Gastroesophageal sphincter (tissue), 4 donors: Measurements from ENCODE around the gene KLHL29. TPM values are rescaled to one million over a fixed set of nuclear protein-coding genes. Genes with fewer than 3 reads are reported as not detected.

Experiments used
- ATAC-seq: fragments of 150-250 bp; one replicate; pipeline ENCODE4 v1.9.1; 2016; ENCODE audit warnings: mild to moderate bottlenecking, moderate library complexity
- H3K27ac ChIP-seq, 4 donors: fragments of 200-600 bp; sonication (generic) in 3 of 4; 1 replicate in 3 of 4; 2 replicates in 1 of 4; pipeline ENCODE4 v1.5.1; 2016 to 2019
- H3K27me3 ChIP-seq: fragments of 200-600 bp; sonication (generic); one replicate; pipeline ENCODE4 v1.5.1; 2019
- H3K36me3 ChIP-seq, 2 donors: fragments of 200-600 bp; sonication (generic); one replicate each; pipeline ENCODE4 v1.5.1; 2019; ENCODE audit warnings: control low read depth in 1 of 2
- H3K4me1 ChIP-seq, 3 donors: fragments of 200-600 bp; sonication (generic); 1 replicate in 2 of 3; 2 replicates in 1 of 3; pipeline ENCODE4 v1.5.1; 2016 to 2019; ENCODE audit warnings: control low read depth in 2 of 3
- H3K4me3 ChIP-seq, 2 donors: fragments of 200-600 bp; sonication (generic); one replicate each; pipeline ENCODE4 v1.5.1; 2019; ENCODE audit warnings: mild to moderate bottlenecking in 1 of 2, moderate library complexity in 1 of 2
- H3K9me3 ChIP-seq, 3 donors: fragments of 200-600 bp; sonication (generic); one replicate each; pipeline ENCODE4 v1.5.1; 2017 to 2019; ENCODE audit warnings: control low read depth in 2 of 3
- CTCF ChIP-seq, 4 experiments: fragments of 200-600 bp in 2 of 4; fragments of 450-650 bp in 2 of 4; sonication (generic) in 1 of 4; IDR thresholded peaks; one replicate each; pipeline ENCODE4 v1.5.1; 2017 to 2019; ENCODE audit warnings: antibody characterized with exemption in 4 of 4, mild to moderate bottlenecking in 2 of 4, moderate library complexity in 2 of 4
- EP300 ChIP-seq: sonication (generic); formaldehyde crosslinking; IDR thresholded peaks from one replicate; pipeline ENCODE4 v1.6.1; 2017; ENCODE audit warnings: antibody characterized with exemption, mild to moderate bottlenecking
- POLR2A ChIP-seq, 2 donors: fragments of 450-650 bp; IDR thresholded peaks; one replicate each; pipeline ENCODE4 v1.6.1; 2017; ENCODE audit warnings: antibody characterized with exemption in 2 of 2, mild to moderate bottlenecking in 2 of 2, moderate library complexity in 1 of 2
- POLR2AphosphoS5 ChIP-seq: sonication (generic); formaldehyde crosslinking; IDR thresholded peaks from one replicate; pipeline ENCODE4 v1.6.1; 2017; ENCODE audit warnings: antibody characterized with exemption
- WGBS, 2 donors: methylation state at CpG; one replicate each; pipeline ENCODE4 v1.1.5; 2018; ENCODE audit warnings: low coverage in 1 of 2; 5-methylcytosine and 5-hydroxymethylcytosine counted together
- total RNA-seq, 4 donors: library from RNA; depleted of rRNA; stranded (reverse); fragments of >200 nt; gene quantifications; one replicate each; pipeline ENCODE4 v1.1.0, GENCODE V29; 2016

The KLHL29 gene
- total RNA-seq, 4 donors from 2014 or later = 15.2 to 31.5 (median 24.2) TPM

GRCh38 chr2:23682481-23682880 lies 297.5 kb downstream of the KLHL29 start:
- Histone ChIP-seq H3K27me3 (no peaks in the 10 kb centered on the region), H3K4me1 (peaks cover 0 to 24% (median 0%) of the 10 kb centered on the region in 3 donors), H3K27ac (no peak overlapping the region), H3K4me3 (no peak overlapping the region), H3K9me3 (no peaks in the 10 kb centered on the region), H3K36me3 (peaks cover 0 to 23% of the 10 kb centered on the region in 2 donors)
- no peak for TF ChIP-seq CTCF (IDR thresholded peaks at IDR 0.05)
- no peak for TF ChIP-seq EP300
- TF ChIP-seq POLR2A (IDR thresholded peaks at IDR 0.05) = no peak
- no peak for TF ChIP-seq POLR2AphosphoS5
- no peak for ATAC-seq
- WGBS, 2 donors = 92% methylated on average over 7 of the region's 11 CpGs; no CpG with 5 or more reads in 1 of the 2 donors

- no peak for ATAC-seq
- no CpG with 5 or more reads among the region's 7 CpGs for WGBS, 2 donors
- peaks cover 0 to 24% (median 0%) of the 10 kb centered on the region in 3 donors for H3K4me1 ChIP-seq
- no peak overlapping the region for H3K4me3 ChIP-seq
- no peaks in the 10 kb centered on the region for H3K9me3 ChIP-seq
- no peak overlapping the region for H3K27ac ChIP-seq
- H3K27me3 ChIP-seq = no peaks in the 10 kb centered on the region
- TF ChIP-seq EP300 (no peak), POLR2AphosphoS5 (no peak), POLR2A (IDR thresholded peaks at IDR 0.05) (no peak), CTCF (IDR thresholded peaks at IDR 0.05) (no peak)
- peaks cover 0 to 24% of the 10 kb centered on the region in 2 donors for H3K36me3 ChIP-seq
Observed at GRCh38 chr2:23683001-23683400, 298.0 kb downstream of the KLHL29 start.

GRCh38 chr2:23684395-23685176 lies 299.6 kb downstream of the KLHL29 start:
- peaks cover 0 to 34% of the 10 kb centered on the region in 2 donors for H3K36me3 ChIP-seq
- peak overlapping the region in 2 of 4 donors; percentile 24 to 53 for H3K27ac ChIP-seq
- TF ChIP-seq EP300 (no peak), POLR2AphosphoS5 (no peak), CTCF (IDR thresholded peaks at IDR 0.05) (no peak), POLR2A (IDR thresholded peaks at IDR 0.05) (no peak)
- no peak overlapping the region for H3K4me3 ChIP-seq
- WGBS, 2 donors = 60 to 70% methylated on average over 2 to 10 of the region's 19 CpGs
- no peaks in the 10 kb centered on the region for H3K9me3 ChIP-seq
- peaks cover 0 to 24% (median 0%) of the 10 kb centered on the region in 3 donors for H3K4me1 ChIP-seq
- H3K27me3 ChIP-seq = no peaks in the 10 kb centered on the region
- ATAC-seq = no peak

GRCh38 chr2:23685181-23685580 lies 300.2 kb downstream of the KLHL29 start:
- H3K4me1 ChIP-seq = peaks cover 0 to 24% (median 0%) of the 10 kb centered on the region in 3 donors
- H3K9me3 ChIP-seq = no peaks in the 10 kb centered on the region
- WGBS, 2 donors = 58 to 80% methylated on average over 1 to 11 of the region's 12 CpGs
- peak overlapping the region in 1 of 4 donors; percentile 53 for H3K27ac ChIP-seq
- H3K27me3 ChIP-seq = no peaks in the 10 kb centered on the region
- H3K36me3 ChIP-seq = peaks cover 0 to 37% of the 10 kb centered on the region in 2 donors
- no peak overlapping the region for H3K4me3 ChIP-seq
- no peak for TF ChIP-seq POLR2AphosphoS5
- no peak for TF ChIP-seq EP300
- TF ChIP-seq POLR2A (IDR thresholded peaks at IDR 0.05) = no peak
- no peak for TF ChIP-seq CTCF (IDR thresholded peaks at IDR 0.05)
- ATAC-seq = no peak

GRCh38 chr2:23685706-23686105 lies 300.7 kb downstream of the KLHL29 start:
- WGBS, 2 donors = 92% methylated on average over 5 of the region's 9 CpGs; no CpG with 5 or more reads in 1 of the 2 donors
- peaks cover 0 to 42% of the 10 kb centered on the region in 2 donors for H3K36me3 ChIP-seq

More at GRCh38 chr2:23685706-23686105, 300.7 kb downstream of the KLHL29 start:
- Histone ChIP-seq H3K27ac (peak overlapping the region in 1 of 4 donors; percentile 53), H3K4me1 (peaks cover 0 to 24% (median 0%) of the 10 kb centered on the region in 3 donors), H3K27me3 (no peaks in the 10 kb centered on the region), H3K4me3 (no peak overlapping the region), H3K9me3 (no peaks in the 10 kb centered on the region)
- no peak for ATAC-seq
- TF ChIP-seq POLR2AphosphoS5 (no peak), POLR2A (IDR thresholded peaks at IDR 0.05) (no peak), EP300 (no peak), CTCF (IDR thresholded peaks at IDR 0.05) (no peak)
